H1 (cell line): ENCODE measurements around the gene SPARCL1. TPM values are rescaled to one million over a fixed set of nuclear protein-coding genes. Genes with fewer than 3 reads are reported as not detected.

Experiments used
- CTCF ChIA-PET: fragments of 300-600 bp; sonication (Branson Sonifier 250); formaldehyde crosslinking; loops from one replicate; lab custom pipeline; 2021; ENCODE audit not compliant: partially characterized antibody; lab: Charles Lee
- POLR2A ChIA-PET: fragments of 300-600 bp; sonication (Branson Sonifier 250); formaldehyde crosslinking; loops from one replicate; lab custom pipeline; 2021; ENCODE audit warnings: inconsistent platforms; ENCODE audit not compliant: partially characterized antibody; lab: Charles Lee
- DNase-seq, 2 experiments: peaks; one replicate each; pipeline versions ENCODE4 v3.0.0 to v3.0.0-alpha.2; 2010 to 2022; ENCODE audit warnings: low spot score in 2 of 2, low read depth in 1 of 2, mixed read lengths in 1 of 2
- FAIRE-seq: peaks from 2 replicates; lab custom pipeline; 2011; peaks lifted over from hg19 to GRCh38; lab: Jason Lieb, UNC
- H2AFZ ChIP-seq: 2 replicates; pipeline ENCODE4 v1.8.1; 2012; ENCODE audit warnings: low read length, inconsistent platforms
- H2AK5ac ChIP-seq: 2 replicates; pipeline ENCODE4 v1.6.1; 2013; ENCODE audit warnings: low read depth, low read length
- H2BK120ac ChIP-seq: replicated peaks from 2 replicates; pipeline ENCODE3; 2013; ENCODE audit warnings: low read depth, low read length, inconsistent platforms
- H2BK12ac ChIP-seq: 2 replicates; pipeline ENCODE4 v1.6.1; 2013; ENCODE audit warnings: low read depth, low read length
- H2BK15ac ChIP-seq: 2 replicates; pipeline ENCODE4 v1.6.1; 2013; ENCODE audit warnings: low read length
- H2BK20ac ChIP-seq: 2 replicates; pipeline ENCODE4 v1.6.1; 2013; ENCODE audit warnings: low read length
- H2BK5ac ChIP-seq: 2 replicates; pipeline ENCODE4 v1.6.1; 2013; ENCODE audit warnings: low read depth, low read length
- H3K14ac ChIP-seq: 2 replicates; pipeline ENCODE4 v1.6.1; 2013; ENCODE audit warnings: inconsistent platforms; ENCODE audit not compliant: insufficient read length
- H3K18ac ChIP-seq: 2 replicates; pipeline ENCODE4 v1.6.1; 2013; ENCODE audit warnings: low read length; ENCODE audit errors: extremely low read depth
- H3K23ac ChIP-seq: 2 replicates; pipeline ENCODE4 v1.6.1; 2013; ENCODE audit warnings: inconsistent platforms; ENCODE audit not compliant: insufficient read length
- H3K23me2 ChIP-seq: 2 replicates; pipeline ENCODE4 v1.6.1; 2013; ENCODE audit warnings: low read depth, low read length
- H3K27ac ChIP-seq: 2 replicates; pipeline ENCODE4 v1.6.1; 2011; ENCODE audit warnings: low read depth, low read length, inconsistent platforms
- H3K27me3 ChIP-seq, 4 experiments: replicated peaks in 1 of 4; 1 replicate in 1 of 4; 2 replicates in 3 of 4; pipeline versions ENCODE4 v1.6.1 to v1.8.1; 2011 to 2013; ENCODE audit warnings: low read length in 3 of 4, mild to moderate bottlenecking in 3 of 4, inconsistent platforms in 2 of 4, mixed read lengths in 2 of 4, moderate library complexity in 1 of 4; ENCODE audit not compliant: control insufficient read depth in 3 of 4, insufficient read depth in 3 of 4; ENCODE audit errors: extremely low read depth in 1 of 4
- H3K36me3 ChIP-seq, 4 experiments: 2 replicates each; pipeline versions ENCODE4 v1.6.1 to v1.8.1; 2011 to 2013; ENCODE audit warnings: mild to moderate bottlenecking in 4 of 4, low read length in 3 of 4, moderate library complexity in 2 of 4, control low read depth in 1 of 4, inconsistent platforms in 1 of 4; ENCODE audit not compliant: insufficient read depth in 4 of 4, control insufficient read depth in 2 of 4
- H3K4ac ChIP-seq: replicated peaks from 2 replicates; pipeline ENCODE3; 2013; ENCODE audit warnings: low read length, low read depth, mixed read lengths, inconsistent platforms; ENCODE audit not compliant: insufficient read length
- H3K4me1 ChIP-seq, 4 experiments: replicated peaks in 1 of 4; 1 replicate in 1 of 4; 2 replicates in 3 of 4; pipeline versions ENCODE4 v1.6.1 to v1.8.1; 2011 to 2013; ENCODE audit warnings: low read length in 3 of 4, inconsistent platforms in 2 of 4, mixed read lengths in 1 of 4; ENCODE audit not compliant: insufficient read depth in 4 of 4, control insufficient read depth in 3 of 4
- H3K4me2 ChIP-seq, 2 experiments: 2 replicates each; pipeline versions ENCODE4 v1.6.1 to v1.8.1; 2011 to 2013; ENCODE audit warnings: low read depth in 2 of 2, low read length in 2 of 2, control low read depth in 1 of 2, inconsistent platforms in 1 of 2, mild to moderate bottlenecking in 1 of 2; ENCODE audit not compliant: insufficient read depth in 1 of 2
- H3K4me3 ChIP-seq, 4 experiments: fragments of 200-600, 300-600 bp in 1 of 4; sonication (generic), shearing (Covaris generic), sonication (Bioruptor Twin) in 1 of 4; 2 replicates each; pipeline versions ENCODE4 v1.5.1 to v1.8.1; 2011 to 2016; ENCODE audit warnings: low read length in 4 of 4, low read depth in 3 of 4, control low read depth in 2 of 4, inconsistent platforms in 2 of 4, mild to moderate bottlenecking in 2 of 4, mixed read lengths in 1 of 4, moderate library complexity in 1 of 4; ENCODE audit not compliant: insufficient read depth in 2 of 4; ENCODE audit errors: extremely low read depth in 1 of 4
- H3K56ac ChIP-seq: replicated peaks from 2 replicates; pipeline ENCODE3; 2013; ENCODE audit warnings: low read depth, mild to moderate bottlenecking, mixed read lengths, low read length, inconsistent platforms; ENCODE audit not compliant: insufficient read length
- H3K79me1 ChIP-seq: 2 replicates; pipeline ENCODE4 v1.6.1; 2013; ENCODE audit warnings: low read depth, low read length, control low read depth
- H3K79me2 ChIP-seq, 2 experiments: 2 replicates each; pipeline versions ENCODE4 v1.6.1 to v1.8.1; 2012 to 2013; ENCODE audit warnings: low read length in 2 of 2, mild to moderate bottlenecking in 2 of 2, inconsistent platforms in 1 of 2; ENCODE audit not compliant: insufficient read depth in 2 of 2, control insufficient read depth in 1 of 2
- H3K9ac ChIP-seq, 4 experiments: replicated peaks in 1 of 4; 1 replicate in 1 of 4; 2 replicates in 3 of 4; pipeline versions ENCODE4 v1.6.1 to v1.8.1; 2011 to 2013; ENCODE audit warnings: low read depth in 3 of 4, low read length in 3 of 4, control low read depth in 2 of 4, mild to moderate bottlenecking in 2 of 4, moderate library complexity in 2 of 4, inconsistent platforms in 1 of 4; ENCODE audit errors: extremely low read depth in 1 of 4
- H3K9me3 ChIP-seq, 2 experiments: 2 replicates each; pipeline versions ENCODE4 v1.6.1 to v1.8.1; 2012 to 2013; ENCODE audit warnings: mild to moderate bottlenecking in 2 of 2, moderate library complexity in 2 of 2, control low read depth in 1 of 2, inconsistent platforms in 1 of 2, low read depth in 1 of 2, low read length in 1 of 2, mixed read lengths in 1 of 2; ENCODE audit not compliant: insufficient read depth in 2 of 2
- H4K20me1 ChIP-seq, 2 experiments: replicated peaks in 1 of 2; 2 replicates each; pipeline versions ENCODE3 to v1.8.1; 2011 to 2013; ENCODE audit warnings: inconsistent platforms in 2 of 2, low read length in 2 of 2, mild to moderate bottlenecking in 1 of 2; ENCODE audit not compliant: insufficient read depth in 2 of 2, control insufficient read depth in 1 of 2
- H4K5ac ChIP-seq: 2 replicates; pipeline ENCODE4 v1.6.1; 2013; ENCODE audit warnings: low read length, low read depth, mixed read lengths, inconsistent platforms; ENCODE audit not compliant: insufficient read length
- H4K8ac ChIP-seq: 2 replicates; pipeline ENCODE4 v1.8.0; 2013; ENCODE audit warnings: mild to moderate bottlenecking, moderate library complexity, low read length, inconsistent platforms; ENCODE audit not compliant: insufficient read depth; ENCODE audit errors: extremely low read depth
- H4K91ac ChIP-seq: replicated peaks from 2 replicates; pipeline ENCODE3; 2013; ENCODE audit warnings: low read length, mixed read lengths, inconsistent platforms; ENCODE audit not compliant: insufficient read length
- ASH2L ChIP-seq: fragments of 200-600, 300-600 bp; sonication (generic); IDR thresholded peaks from one replicate; pipeline ENCODE4 v1.7.1; 2017; ENCODE audit warnings: low read length
- BRCA1 ChIP-seq: IDR thresholded peaks from 2 replicates; pipeline ENCODE4 v1.6.1; 2012; ENCODE audit warnings: low read depth, low read length, improper control_type of control experiment
- CREB1 ChIP-seq: IDR thresholded peaks from 2 replicates; pipeline ENCODE4 v1.6.1; 2012; ENCODE audit warnings: inconsistent platforms
- CTBP2 ChIP-seq: IDR thresholded peaks from 2 replicates; pipeline ENCODE4 v1.7.0; 2011; ENCODE audit warnings: borderline replicate concordance, mild to moderate bottlenecking, moderate library complexity, mixed read lengths, low read length; ENCODE audit not compliant: insufficient read depth, insufficient read length
- EZH2 ChIP-seq: fragments of 200-600 bp; sonication (generic); IDR thresholded peaks from 2 replicates; pipeline ENCODE4 v1.7.1; 2012; ENCODE audit warnings: low read depth, mild to moderate bottlenecking, moderate library complexity, low read length, inconsistent platforms; ENCODE audit not compliant: severe bottlenecking
- GTF2F1 ChIP-seq: IDR thresholded peaks from 2 replicates; pipeline ENCODE4 v1.6.1; 2012; ENCODE audit warnings: low read depth, low read length, improper control_type of control experiment, borderline replicate concordance
- NANOG ChIP-seq: IDR thresholded peaks from 2 replicates; pipeline ENCODE4 v1.6.1; 2011; ENCODE audit warnings: low read length, low read depth, mild to moderate bottlenecking, inconsistent platforms; ENCODE audit not compliant: insufficient read depth, poor library complexity, severe bottlenecking
- SIX5 ChIP-seq: IDR thresholded peaks from 2 replicates; pipeline ENCODE4 v1.6.1; 2011; ENCODE audit warnings: mild to moderate bottlenecking, low read depth, low read length
- TAF1 ChIP-seq: IDR thresholded peaks from 2 replicates; pipeline ENCODE4 v1.6.1; 2011; ENCODE audit warnings: mild to moderate bottlenecking, low read depth, low read length
- TAF7 ChIP-seq: optimal IDR thresholded peaks from 2 replicates; pipeline ENCODE3; 2011; ENCODE audit warnings: low read depth, mild to moderate bottlenecking, inconsistent platforms, low read length, moderate library complexity, borderline replicate concordance
- USF2 ChIP-seq: IDR thresholded peaks from 2 replicates; pipeline ENCODE4 v1.6.1; 2011; ENCODE audit warnings: low read length, improper control_type of control experiment
- WGBS, 2 experiments: shearing (Covaris generic) in 1 of 2; methylation state at CpG; one replicate each; pipeline versions ENCODE4 v1.1.6 to v1.1.7; 2013 to 2015; ENCODE audit warnings: low lambda C conversion rate in 2 of 2, mixed read lengths in 2 of 2, inconsistent platforms in 1 of 2, low coverage in 1 of 2, missing lambda C conversion rate in 1 of 2; ENCODE audit not compliant: insufficient replicate concordance in 2 of 2, insufficient coverage in 1 of 2, insufficient read length in 1 of 2; ENCODE audit errors: extremely low coverage in 1 of 2, missing lambda C conversion rate in 1 of 2; 5-methylcytosine and 5-hydroxymethylcytosine counted together
- polyA plus RNA-seq, 7 experiments: library from polyadenylated mRNA; depleted of rRNA in 3 of 7; stranded (reverse) in 5 of 7; unstranded in 2 of 7; fragments of >200 nt in 5 of 7; fragments of 200-250 nt in 2 of 7; gene quantifications; 1 replicate in 5 of 7; 2 replicates in 1 of 7; 4 replicates in 1 of 7; pipeline versions ENCODE4 v1.2.1 to v1.2.3, GENCODE V29; 2011 to 2013; ENCODE audit warnings: missing spikeins in 2 of 7, mixed read lengths in 2 of 7
- total RNA-seq: library from RNA; stranded (reverse); fragmentation: NEBNext Ultra II Directional; extraction: Animal tissue kit (Norgen Biotek cat#: 25700); gene quantifications from 2 replicates; pipeline ENCODE4 v1.2.1, GENCODE V29; 2021

Gene SPARCL1
- total and polyA plus RNA-seq, 2 of the 8 experiments (the other 6 are each of a cell fraction or from before 2014, with no cell fraction given): 0.48 to 0.51 TPM

- Histone ChIP-seq H3K79me2 (no peaks in the 10 kb centered on the region), H3K4me2 (peak overlapping the region in 1 of 2 experiments; percentile 15; a peak in 1 of 4 replicates), H3K4me3 (no peak overlapping the region), H3K27me3 (no peaks in the 10 kb centered on the region), H2BK20ac (no peak overlapping the region), H3K18ac (no peak overlapping the region), H3K14ac (no peak overlapping the region), H3K4ac (no peak overlapping the region), H3K9me3 (peaks cover 4 to 16% of the 10 kb centered on the region in 2 experiments; a peak in 3 of 4 replicates), H3K36me3 (no peaks in the 10 kb centered on the region; a peak in 1 of 8 replicates), H3K79me1 (no peaks in the 10 kb centered on the region), H3K27ac (no peak overlapping the region), H2BK12ac (no peak overlapping the region), H3K4me1 (peaks cover 0 to 9% (median 1%) of the 10 kb centered on the region in 4 experiments; a peak in 2 of 7 replicates), H2AK5ac (no peak overlapping the region), H2BK5ac (no peak overlapping the region), H3K23me2 (no peaks in the 10 kb centered on the region), H3K23ac (no peak overlapping the region), H4K20me1 (no peaks in the 10 kb centered on the region), H4K91ac (no peak overlapping the region), H4K8ac (no peak overlapping the region), H2BK120ac (no peak overlapping the region), H3K9ac (no peak overlapping the region), H4K5ac (no peak overlapping the region), H2BK15ac (no peak overlapping the region), H2AFZ (no peak overlapping the region), H3K56ac (no peak overlapping the region)
- FAIRE-seq: no peak
- POLR2A ChIA-PET: no interaction called here
- DNase-seq: no peak
- WGBS, 2 experiments: 80% methylated on average over 2 of the region's 2 CpGs; no CpG with 5 or more reads in 1 of the 2 experiments
- CTCF ChIA-PET: interaction anchor here (0.7 to 3.1 kb wide), 6 partner anchors 12 to 330 kb away, joined by 3 to 22 read pairs (median 6); no protein-coding TSS in a partner anchor
- no peak for TF ChIP-seq NANOG
- no peak for TF ChIP-seq GTF2F1
- TF ChIP-seq ASH2L: no peak
- no peak for TF ChIP-seq BRCA1
- no peak for TF ChIP-seq USF2
- no peak for TF ChIP-seq EZH2
- no peak for TF ChIP-seq TAF1
- TF ChIP-seq SIX5: no peak
- TF ChIP-seq CREB1: no peak
- no peak for TF ChIP-seq TAF7
- TF ChIP-seq CTBP2: no peak
Measured at GRCh38 chr4:87527431-87528220, 1.6 kb downstream of the SPARCL1 start.
